ENCODE results near the gene PAX7.

The PAX7 gene

DNA sequence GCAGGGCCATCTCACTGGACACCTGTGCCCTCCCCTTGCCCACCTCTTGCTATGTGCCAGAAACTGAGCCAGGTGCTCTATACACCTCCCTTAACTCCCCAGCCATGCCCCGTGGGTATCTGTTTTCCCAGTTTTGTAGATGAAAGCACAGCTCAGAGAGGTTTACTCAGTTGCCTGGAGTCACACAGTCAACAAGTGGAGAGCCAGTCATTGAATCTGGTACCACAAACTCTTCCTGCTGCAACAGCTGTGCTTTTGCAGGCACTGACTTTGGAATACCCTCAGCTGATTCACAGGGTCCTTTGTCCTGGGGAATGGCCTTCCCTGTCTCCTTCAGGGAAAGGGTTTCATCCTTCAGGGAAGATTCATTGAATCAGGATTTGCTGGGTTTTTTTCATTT lies 22.1 kb downstream of the PAX7 start:
- TF ChIP-seq ZBTB7A (IDR thresholded peaks at IDR 0.05; ENCODE audit: low read depth) (no peak), CEBPB (IDR thresholded peaks at IDR 0.05) (no peak), USF1 (IDR thresholded peaks at IDR 0.05) (no peak), NFIC (IDR thresholded peaks at IDR 0.05) (no peak), CREB1 (IDR thresholded peaks at IDR 0.05; ENCODE audit: low read depth) (no peak), FOXM1 (IDR thresholded peaks at IDR 0.05; ENCODE audit: borderline replicate concordance, low read depth) (no peak), EGR1 (IDR thresholded peaks at IDR 0.05) (no peak), TCF12 (IDR thresholded peaks at IDR 0.05; ENCODE audit: low read depth) (no peak), MAX (IDR thresholded peaks at IDR 0.05) (no peak), TEAD4 (IDR thresholded peaks at IDR 0.05) (no peak), RAD21 (IDR thresholded peaks at IDR 0.05; ENCODE audit: low read depth) (no peak), EP300 (IDR thresholded peaks at IDR 0.05; ENCODE audit: borderline replicate concordance) (no peak), YY1 (IDR thresholded peaks at IDR 0.05; ENCODE audit: low read depth) (no peak), TAF1 (IDR thresholded peaks at IDR 0.05; ENCODE audit: low read depth) (no peak), REST (IDR thresholded peaks at IDR 0.05; ENCODE audit: low read depth) (no peak)

DNA sequence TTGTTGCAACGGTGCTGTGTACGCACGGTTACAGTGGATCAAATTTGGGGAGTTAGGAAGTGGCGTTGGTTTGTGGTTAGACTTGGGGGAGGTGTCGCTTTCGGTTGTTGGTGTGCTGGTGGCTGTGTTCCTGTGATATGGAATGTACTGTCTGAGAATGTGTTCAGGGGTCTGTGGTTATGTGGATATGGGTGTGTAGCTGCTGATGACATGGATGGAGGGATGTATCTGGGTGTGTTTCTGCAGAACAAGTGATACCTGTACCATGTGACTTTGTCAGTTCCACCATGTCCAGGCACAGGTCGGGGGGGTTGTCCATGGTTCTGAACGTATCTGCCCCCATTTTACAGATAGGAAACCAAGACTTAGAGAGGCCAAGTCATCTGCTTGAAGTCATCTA lies 22.7 kb downstream of the PAX7 start:
- no peak for TF ChIP-seq USF1 (IDR thresholded peaks at IDR 0.05)
- TF ChIP-seq FOXM1 (IDR thresholded peaks at IDR 0.05; ENCODE audit: borderline replicate concordance, low read depth) = no peak
- no peak for TF ChIP-seq CEBPB (IDR thresholded peaks at IDR 0.05)
- no peak for TF ChIP-seq ZBTB7A (IDR thresholded peaks at IDR 0.05; ENCODE audit: low read depth)
- no peak for TF ChIP-seq MAX (IDR thresholded peaks at IDR 0.05)
- peak; percentile 67 for TF ChIP-seq REST (IDR thresholded peaks at IDR 0.05; ENCODE audit: low read depth)
- no peak for TF ChIP-seq TEAD4 (IDR thresholded peaks at IDR 0.05)

DNA sequence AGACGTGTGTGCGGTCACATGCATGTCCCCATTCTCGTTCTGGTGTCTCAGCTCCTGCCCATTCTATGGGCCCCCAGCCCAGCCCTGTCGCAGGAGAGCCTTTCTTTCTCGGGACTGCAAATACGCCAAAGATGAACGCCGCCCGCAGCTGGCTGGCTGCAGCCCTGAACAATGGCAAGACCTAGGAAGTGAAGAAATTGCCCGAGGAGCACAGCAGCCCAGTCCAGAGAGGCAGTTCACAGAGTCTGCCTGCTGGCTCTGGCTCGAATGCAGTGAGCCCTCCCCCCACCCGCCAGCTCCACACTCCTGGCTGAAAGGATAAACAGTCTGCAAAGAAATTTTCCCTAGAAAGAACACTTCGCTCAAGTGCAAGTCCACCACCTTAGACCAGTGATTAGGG lies 23.3 kb downstream of the PAX7 start:
- TF ChIP-seq CREB1 (IDR thresholded peaks at IDR 0.05; ENCODE audit: low read depth) = no peak
- no peak for TF ChIP-seq CEBPB (IDR thresholded peaks at IDR 0.05)
- TF ChIP-seq MAX (IDR thresholded peaks at IDR 0.05) = no peak
- TF ChIP-seq REST (IDR thresholded peaks at IDR 0.05; ENCODE audit: low read depth) = no peak
- no peak for TF ChIP-seq EGR1 (IDR thresholded peaks at IDR 0.05)
- TF ChIP-seq TAF1 (IDR thresholded peaks at IDR 0.05; ENCODE audit: low read depth) = no peak
- TF ChIP-seq ZBTB7A (IDR thresholded peaks at IDR 0.05; ENCODE audit: low read depth) = no peak
- TF ChIP-seq RAD21 (IDR thresholded peaks at IDR 0.05; ENCODE audit: low read depth) = no peak
- TF ChIP-seq EP300 (IDR thresholded peaks at IDR 0.05; ENCODE audit: borderline replicate concordance) = no peak
- no peak for TF ChIP-seq TEAD4 (IDR thresholded peaks at IDR 0.05)
- TF ChIP-seq TCF12 (IDR thresholded peaks at IDR 0.05; ENCODE audit: low read depth) = no peak
- TF ChIP-seq USF1 (IDR thresholded peaks at IDR 0.05) = no peak
- no peak for TF ChIP-seq YY1 (IDR thresholded peaks at IDR 0.05; ENCODE audit: low read depth)
- TF ChIP-seq NFIC (IDR thresholded peaks at IDR 0.05) = no peak
- no peak for TF ChIP-seq FOXM1 (IDR thresholded peaks at IDR 0.05; ENCODE audit: borderline replicate concordance, low read depth)

GRCh38 chr1:18654599-18654998 lies 24.0 kb downstream of the PAX7 start:
- TF ChIP-seq TCF12 (IDR thresholded peaks at IDR 0.05; ENCODE audit: low read depth) (no peak), NFIC (IDR thresholded peaks at IDR 0.05) (no peak), ZBTB7A (IDR thresholded peaks at IDR 0.05; ENCODE audit: low read depth) (no peak), CREB1 (IDR thresholded peaks at IDR 0.05; ENCODE audit: low read depth) (no peak), REST (IDR thresholded peaks at IDR 0.05; ENCODE audit: low read depth) (no peak), RAD21 (IDR thresholded peaks at IDR 0.05; ENCODE audit: low read depth) (no peak), USF1 (IDR thresholded peaks at IDR 0.05) (no peak), FOXM1 (IDR thresholded peaks at IDR 0.05; ENCODE audit: borderline replicate concordance, low read depth) (no peak), EP300 (IDR thresholded peaks at IDR 0.05; ENCODE audit: borderline replicate concordance) (no peak), CEBPB (IDR thresholded peaks at IDR 0.05) (no peak)
